Tibial nerve (tissue), 4 donors: ENCODE data around the gene ELANE. TPM values are rescaled to one million over a fixed set of nuclear protein-coding genes. Genes with fewer than 3 reads are reported as not detected.

ENCODE experiments used
- DNase-seq, 2 donors: peaks; one replicate each; pipeline ENCODE4 v3.0.0-alpha.2; 2019; ENCODE audit warnings: low spot score in 2 of 2
- H3K27ac ChIP-seq, 4 donors: fragments of 200-600 bp; sonication (generic) in 3 of 4; one replicate each; pipeline ENCODE4 v1.5.1; 2017 to 2019; ENCODE audit warnings: mild to moderate bottlenecking in 1 of 4
- H3K27me3 ChIP-seq, 2 donors: fragments of 200-600 bp; sonication (generic) in 1 of 2; one replicate each; pipeline versions ENCODE4 v1.5.1 to v1.6.0; 2017 to 2019
- H3K36me3 ChIP-seq, 3 donors: fragments of 200-600 bp; sonication (generic); one replicate each; pipeline ENCODE4 v1.5.1; 2018 to 2019
- H3K4me1 ChIP-seq, 4 donors: fragments of 200-600 bp; sonication (generic) in 3 of 4; one replicate each; pipeline ENCODE4 v1.5.1; 2017 to 2019
- H3K4me3 ChIP-seq, 4 donors: fragments of 200-600 bp; sonication (generic) in 3 of 4; one replicate each; pipeline ENCODE4 v1.5.1; 2017 to 2019; ENCODE audit warnings: mild to moderate bottlenecking in 1 of 4, moderate library complexity in 1 of 4
- H3K9me3 ChIP-seq, 4 donors: fragments of 200-600 bp; sonication (generic) in 3 of 4; one replicate each; pipeline ENCODE4 v1.5.1; 2017 to 2019
- EP300 ChIP-seq, 2 donors: sonication (generic); formaldehyde crosslinking; IDR thresholded peaks; one replicate each; pipeline ENCODE4 v1.6.1; 2017; ENCODE audit warnings: antibody characterized with exemption in 2 of 2, mild to moderate bottlenecking in 1 of 2
- POLR2A ChIP-seq, 2 donors: fragments of 450-650 bp; IDR thresholded peaks; one replicate each; pipeline ENCODE4 v1.6.1; 2017; ENCODE audit warnings: antibody characterized with exemption in 2 of 2, mild to moderate bottlenecking in 2 of 2, moderate library complexity in 2 of 2
- WGBS, 2 donors: methylation state at CpG; one replicate each; pipeline ENCODE4 v1.1.5; 2018; 5-methylcytosine and 5-hydroxymethylcytosine counted together
- total RNA-seq, 4 donors: library from RNA; depleted of rRNA; stranded (reverse); fragments of >200 nt; gene quantifications; one replicate each; pipeline ENCODE4 v1.1.0, GENCODE V29; 2016
- TF ChIP-seq, protein P1 (sequence below), 5 experiments: fragments of 200-600 bp in 3 of 5; fragments of 450-650 bp in 2 of 5; sonication (generic) in 3 of 5; IDR thresholded peaks; one replicate each; pipeline ENCODE4 v1.5.1; 2016 to 2019; ENCODE audit warnings: antibody characterized with exemption in 5 of 5, mild to moderate bottlenecking in 3 of 5, moderate library complexity in 2 of 5

ELANE gene
- total RNA-seq, 4 donors from 2014 or later = 0.66 to 12.6 (median 4.2) TPM

DNA sequence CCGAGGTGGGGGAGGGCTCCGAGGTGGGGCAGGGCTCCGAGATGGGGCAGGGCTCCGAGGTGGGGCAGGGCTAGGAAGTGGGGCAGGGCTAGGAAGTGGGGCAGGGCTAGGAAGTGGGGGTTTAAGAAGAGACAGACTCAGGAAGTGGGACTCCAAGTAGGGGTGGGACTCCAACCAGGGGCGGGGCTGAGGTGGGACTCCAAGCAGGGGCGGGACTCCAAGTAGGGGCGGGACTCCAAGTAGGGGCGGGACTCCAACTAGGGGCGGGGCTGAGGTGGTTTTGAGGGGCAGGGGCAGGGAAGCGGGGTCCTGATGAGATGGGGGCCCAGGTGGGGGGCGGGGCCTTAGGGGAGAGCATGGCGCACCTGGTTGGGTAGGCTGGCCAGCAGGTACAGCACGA, 21.0 kb downstream of the ELANE start:
- Histone ChIP-seq H3K27ac (peak overlapping the region in 2 of 4 donors; percentile 33 to 78), H3K36me3 (peaks cover 0 to 88% (median 0%) of the 10 kb centered on the region in 3 donors), H3K27me3 (no peaks in the 10 kb centered on the region), H3K4me3 (peak overlapping the region in 1 of 4 donors; percentile 27), H3K9me3 (no peaks in the 10 kb centered on the region), H3K4me1 (peaks cover 0 to 41% (median 13%) of the 10 kb centered on the region in 4 donors)
- WGBS, 2 donors = 92 to 94% methylated on average over 9 of the region's 13 CpGs
- no peak for DNase-seq
- TF ChIP-seq EP300 (IDR thresholded peaks at IDR 0.05) (no peak), POLR2A (IDR thresholded peaks at IDR 0.05) (no peak)
- TF ChIP-seq, protein P1, sequence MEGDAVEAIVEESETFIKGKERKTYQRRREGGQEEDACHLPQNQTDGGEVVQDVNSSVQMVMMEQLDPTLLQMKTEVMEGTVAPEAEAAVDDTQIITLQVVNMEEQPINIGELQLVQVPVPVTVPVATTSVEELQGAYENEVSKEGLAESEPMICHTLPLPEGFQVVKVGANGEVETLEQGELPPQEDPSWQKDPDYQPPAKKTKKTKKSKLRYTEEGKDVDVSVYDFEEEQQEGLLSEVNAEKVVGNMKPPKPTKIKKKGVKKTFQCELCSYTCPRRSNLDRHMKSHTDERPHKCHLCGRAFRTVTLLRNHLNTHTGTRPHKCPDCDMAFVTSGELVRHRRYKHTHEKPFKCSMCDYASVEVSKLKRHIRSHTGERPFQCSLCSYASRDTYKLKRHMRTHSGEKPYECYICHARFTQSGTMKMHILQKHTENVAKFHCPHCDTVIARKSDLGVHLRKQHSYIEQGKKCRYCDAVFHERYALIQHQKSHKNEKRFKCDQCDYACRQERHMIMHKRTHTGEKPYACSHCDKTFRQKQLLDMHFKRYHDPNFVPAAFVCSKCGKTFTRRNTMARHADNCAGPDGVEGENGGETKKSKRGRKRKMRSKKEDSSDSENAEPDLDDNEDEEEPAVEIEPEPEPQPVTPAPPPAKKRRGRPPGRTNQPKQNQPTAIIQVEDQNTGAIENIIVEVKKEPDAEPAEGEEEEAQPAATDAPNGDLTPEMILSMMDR (IDR thresholded peaks at IDR 0.05) = no peak

DNA sequence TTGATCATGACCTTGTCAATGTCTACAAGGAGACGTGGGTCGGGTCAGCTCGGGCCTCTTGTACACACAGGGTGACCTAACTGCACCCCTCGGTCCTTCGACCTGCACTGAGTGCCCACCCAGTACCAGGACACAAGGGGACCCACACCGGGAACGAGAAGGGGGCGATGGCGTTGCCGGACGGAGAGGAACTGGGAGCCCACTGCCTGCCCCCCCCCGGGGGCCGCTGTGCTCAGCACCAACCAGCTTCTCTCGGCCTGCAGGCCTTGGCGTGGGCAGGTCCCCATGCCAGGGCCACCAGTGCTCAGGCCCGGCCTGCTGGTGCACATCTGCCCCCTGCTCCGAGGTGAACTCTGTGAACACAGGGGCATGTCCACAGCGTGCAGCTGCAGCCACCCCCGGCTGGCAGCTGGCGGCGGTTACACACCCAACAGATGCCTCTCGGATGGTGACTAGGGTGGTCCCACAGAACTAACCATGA, 21.5 kb downstream of the ELANE start:
- DNase-seq = no peak
- H3K4me1 ChIP-seq = peaks cover 0 to 36% (median 12%) of the 10 kb centered on the region in 4 donors
- TF ChIP-seq POLR2A (IDR thresholded peaks at IDR 0.05) = no peak
- TF ChIP-seq, protein P1 (IDR thresholded peaks at IDR 0.05) = no peak
- TF ChIP-seq EP300 (IDR thresholded peaks at IDR 0.05) = no peak
- peaks cover 0 to 86% (median 0%) of the 10 kb centered on the region in 3 donors for H3K36me3 ChIP-seq
- no peak overlapping the region for H3K4me3 ChIP-seq
- H3K9me3 ChIP-seq = no peaks in the 10 kb centered on the region
- H3K27me3 ChIP-seq = no peaks in the 10 kb centered on the region
- 88 to 92% methylated on average over 13 to 22 of the region's 22 CpGs for WGBS, 2 donors
- H3K27ac ChIP-seq = peak overlapping the region in 2 of 4 donors; percentile 33 to 78

DNA sequence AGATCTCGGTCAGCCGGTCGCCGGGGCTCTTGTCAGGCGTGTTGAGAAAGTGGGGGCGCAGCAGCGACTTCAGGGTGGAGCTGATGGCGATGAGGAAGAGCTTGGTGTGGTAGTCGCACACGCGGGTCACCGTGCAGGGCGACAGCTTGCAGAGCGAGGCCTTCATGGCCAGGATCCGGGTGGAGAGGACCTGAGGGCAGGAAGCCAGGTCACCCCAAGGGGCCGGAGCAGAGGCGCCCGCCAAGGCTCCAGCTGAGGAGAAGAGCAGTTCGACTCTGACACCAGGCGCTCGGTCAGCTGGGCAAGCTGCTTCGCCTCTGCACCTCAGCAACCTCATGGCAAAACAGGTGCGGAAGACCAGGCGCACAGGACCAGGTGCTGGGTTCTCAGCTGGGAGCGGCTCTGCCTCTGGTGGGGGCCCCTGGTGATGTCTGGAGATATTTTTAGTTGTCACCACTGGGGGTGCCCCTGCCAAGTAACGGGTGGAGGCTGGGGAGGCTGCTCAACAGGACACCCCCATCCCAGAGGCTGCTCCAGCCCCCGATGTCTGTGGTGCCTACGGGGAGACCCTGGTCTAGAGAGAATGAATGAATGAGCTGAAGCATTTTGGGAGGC, 23.3 kb downstream of the ELANE start:
- TF ChIP-seq, protein P1 (IDR thresholded peaks at IDR 0.05) = no peak
- no peak for TF ChIP-seq EP300 (IDR thresholded peaks at IDR 0.05)
- no peak for TF ChIP-seq POLR2A (IDR thresholded peaks at IDR 0.05)
- no peak for DNase-seq
- no peaks in the 10 kb centered on the region for H3K27me3 ChIP-seq
- WGBS, 2 donors = 88 to 93% methylated on average over 22 to 28 of the region's 28 CpGs
- no peak overlapping the region for H3K4me3 ChIP-seq
- H3K36me3 ChIP-seq = peaks cover 0 to 85% (median 5%) of the 10 kb centered on the region in 3 donors
- H3K9me3 ChIP-seq = no peaks in the 10 kb centered on the region
- peaks cover 0 to 19% (median 3%) of the 10 kb centered on the region in 4 donors for H3K4me1 ChIP-seq
- H3K27ac ChIP-seq = no peak overlapping the region

DNA sequence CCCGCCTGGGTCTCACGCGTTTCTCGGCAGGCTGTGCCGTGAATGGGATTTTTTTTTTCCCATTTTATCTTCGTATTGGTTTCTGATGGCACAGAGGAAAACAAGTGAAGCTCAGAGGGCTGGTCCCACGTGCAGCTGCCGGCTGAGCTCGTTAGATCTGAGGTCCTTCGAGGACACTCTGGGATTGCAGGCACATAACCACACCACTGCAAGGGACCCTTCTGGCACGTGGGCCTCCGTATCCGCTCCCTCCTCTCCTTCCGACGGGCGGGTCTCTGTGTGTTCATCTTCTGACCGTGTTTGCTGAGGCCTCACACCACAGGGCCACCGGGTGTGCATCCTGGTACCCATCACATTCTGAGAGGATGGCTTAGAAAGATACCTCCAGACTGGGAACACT, 24.0 kb downstream of the ELANE start:
- DNase-seq = no peak
- peaks cover 0 to 85% (median 10%) of the 10 kb centered on the region in 3 donors for H3K36me3 ChIP-seq
- 64 to 71% methylated on average over 18 of the region's 18 CpGs for WGBS, 2 donors

More for the DNA sequence above, 24.0 kb downstream of the ELANE start:
- TF ChIP-seq EP300 (IDR thresholded peaks at IDR 0.05) (no peak), POLR2A (IDR thresholded peaks at IDR 0.05) (no peak)
- TF ChIP-seq, protein P1 (IDR thresholded peaks at IDR 0.05) = no peak
- no peak overlapping the region for H3K27ac ChIP-seq
- H3K4me1 ChIP-seq = peaks cover 0 to 16% (median 3%) of the 10 kb centered on the region in 4 donors
- no peaks in the 10 kb centered on the region for H3K9me3 ChIP-seq
- H3K27me3 ChIP-seq = no peaks in the 10 kb centered on the region
- H3K4me3 ChIP-seq = no peak overlapping the region
